Ishikawa (cell line): ENCODE data around the gene IGSF22.

Experiments used
- CEBPB ChIP-seq: IDR thresholded peaks from 2 replicates; pipeline ENCODE4 v1.6.1; 2012
- EP300 ChIP-seq: IDR thresholded peaks from 2 replicates; pipeline ENCODE4 v1.6.1; 2012; ENCODE audit warnings: borderline replicate concordance
- TF ChIP-seq, protein P1 (sequence below): IDR thresholded peaks from 2 replicates; pipeline ENCODE4 v1.6.1; 2012

DNA sequence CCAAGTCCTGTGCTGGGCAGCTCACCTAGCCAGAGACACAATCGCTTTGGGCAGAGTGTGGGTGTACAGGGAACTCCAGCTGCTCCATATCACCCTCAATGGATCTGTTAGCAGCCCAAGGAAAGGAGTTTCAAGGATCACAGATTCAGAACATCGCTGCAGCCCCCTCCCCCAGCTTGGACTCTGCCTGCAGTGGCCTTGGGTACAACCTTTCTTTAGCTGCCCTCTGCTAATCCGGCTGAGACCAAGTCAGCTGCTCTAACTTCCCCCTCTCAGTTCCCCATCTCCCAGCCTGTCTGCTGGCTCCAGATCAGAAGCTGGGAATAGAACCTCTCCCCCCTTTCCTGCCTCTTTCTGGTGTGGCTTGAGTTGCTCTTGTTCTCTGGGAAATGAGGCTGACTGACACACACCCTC is 26.1 kb downstream of the IGSF22 start:
- TF ChIP-seq EP300, result no peak
- no peak for TF ChIP-seq CEBPB
- TF ChIP-seq, protein P1, sequence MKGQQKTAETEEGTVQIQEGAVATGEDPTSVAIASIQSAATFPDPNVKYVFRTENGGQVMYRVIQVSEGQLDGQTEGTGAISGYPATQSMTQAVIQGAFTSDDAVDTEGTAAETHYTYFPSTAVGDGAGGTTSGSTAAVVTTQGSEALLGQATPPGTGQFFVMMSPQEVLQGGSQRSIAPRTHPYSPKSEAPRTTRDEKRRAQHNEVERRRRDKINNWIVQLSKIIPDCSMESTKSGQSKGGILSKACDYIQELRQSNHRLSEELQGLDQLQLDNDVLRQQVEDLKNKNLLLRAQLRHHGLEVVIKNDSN, result no peak
